NCI-H524 treated with DMSO at 0.1 percent for 48 hours (cell line): ENCODE data around the gene DDX21.
"Not testable (repeated sequence)": the region's sequence is repeated elsewhere in the genome, so short reads cannot be mapped to it uniquely, and the experiment has no call there.

ENCODE experiments used
- DNase-seq: peaks from one replicate; lab custom pipeline; 2025; lab: John Stamatoyannopoulos, UW

Gene DDX21

DNA sequence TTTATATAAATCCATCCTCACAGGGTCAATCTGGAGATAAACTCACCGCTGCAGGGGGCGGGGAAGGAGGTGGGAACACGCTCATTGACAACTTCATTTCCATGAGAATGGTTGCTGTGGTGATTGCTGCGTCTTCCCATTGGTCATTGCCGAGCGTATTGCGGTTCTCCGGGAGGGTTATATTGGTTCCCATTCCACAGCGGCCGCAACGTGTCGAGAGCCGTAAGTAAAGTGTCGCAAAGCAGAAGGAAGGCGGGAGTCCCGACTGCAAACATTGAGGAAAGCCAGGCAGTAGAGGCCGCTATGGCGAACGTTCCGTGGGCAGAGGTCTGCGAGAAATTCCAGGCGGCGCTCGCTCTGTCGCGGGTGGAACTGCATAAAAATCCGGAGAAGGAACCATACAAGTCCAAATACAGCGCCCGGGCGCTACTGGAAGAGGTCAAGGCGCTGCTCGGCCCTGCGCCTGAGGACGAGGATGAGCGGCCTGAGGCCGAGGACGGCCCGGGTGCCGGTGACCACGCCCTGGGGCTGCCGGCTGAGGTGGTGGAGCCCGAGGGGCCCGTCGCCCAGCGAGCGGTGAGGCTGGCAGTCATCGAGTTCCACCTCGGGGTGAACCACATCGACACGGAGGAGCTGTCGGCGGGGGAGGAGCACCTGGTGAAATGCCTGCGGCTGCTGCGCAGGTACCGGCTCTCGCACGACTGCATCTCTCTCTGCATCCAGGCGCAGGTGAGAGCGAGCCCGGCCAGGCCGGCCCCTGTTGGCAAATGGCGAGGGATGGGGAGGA lies 32.8 kb downstream of the DDX21 start, which contains the start of gene KIFBP:
TSS of gene KIFBP (plus strand) at position 274 of the 787 bp plus-strand sequence. CDS start at position 304, 30 bp downstream.
- DNase-seq = peak; percentile 49

DNA sequence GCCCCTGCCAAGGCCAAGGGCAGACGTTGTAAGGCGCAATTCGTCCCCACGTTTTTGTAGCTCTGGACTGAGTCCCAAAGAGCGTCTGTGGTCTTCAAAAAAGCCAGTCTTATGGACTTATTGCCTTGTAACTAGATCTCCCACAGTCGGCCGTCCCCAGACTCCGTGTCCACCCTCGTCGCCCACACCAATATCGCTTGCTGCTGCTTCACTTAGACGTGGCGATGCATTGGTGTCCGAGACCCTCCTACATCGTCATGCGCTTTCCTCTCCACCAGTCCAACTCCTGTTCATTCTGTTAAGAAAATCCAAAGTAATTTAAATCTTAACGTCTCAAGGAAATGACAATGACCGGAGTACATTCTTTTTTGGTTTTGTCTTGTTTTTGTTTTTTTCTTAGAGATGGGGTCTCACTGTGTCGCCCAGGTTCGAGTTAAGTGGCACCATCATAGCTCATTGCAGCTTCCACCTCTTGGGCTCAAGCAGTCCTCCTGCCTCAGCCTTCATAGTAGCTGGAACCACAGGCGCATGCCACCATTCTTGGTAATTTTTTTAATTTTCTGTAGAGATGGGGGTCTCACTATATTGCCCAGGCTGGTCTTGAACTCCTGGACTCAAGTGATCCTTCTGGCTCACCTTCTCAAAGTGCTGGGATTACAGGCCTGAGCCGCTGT lies 33.5 kb downstream of the DDX21 start:
- no peak for DNase-seq

DNA sequence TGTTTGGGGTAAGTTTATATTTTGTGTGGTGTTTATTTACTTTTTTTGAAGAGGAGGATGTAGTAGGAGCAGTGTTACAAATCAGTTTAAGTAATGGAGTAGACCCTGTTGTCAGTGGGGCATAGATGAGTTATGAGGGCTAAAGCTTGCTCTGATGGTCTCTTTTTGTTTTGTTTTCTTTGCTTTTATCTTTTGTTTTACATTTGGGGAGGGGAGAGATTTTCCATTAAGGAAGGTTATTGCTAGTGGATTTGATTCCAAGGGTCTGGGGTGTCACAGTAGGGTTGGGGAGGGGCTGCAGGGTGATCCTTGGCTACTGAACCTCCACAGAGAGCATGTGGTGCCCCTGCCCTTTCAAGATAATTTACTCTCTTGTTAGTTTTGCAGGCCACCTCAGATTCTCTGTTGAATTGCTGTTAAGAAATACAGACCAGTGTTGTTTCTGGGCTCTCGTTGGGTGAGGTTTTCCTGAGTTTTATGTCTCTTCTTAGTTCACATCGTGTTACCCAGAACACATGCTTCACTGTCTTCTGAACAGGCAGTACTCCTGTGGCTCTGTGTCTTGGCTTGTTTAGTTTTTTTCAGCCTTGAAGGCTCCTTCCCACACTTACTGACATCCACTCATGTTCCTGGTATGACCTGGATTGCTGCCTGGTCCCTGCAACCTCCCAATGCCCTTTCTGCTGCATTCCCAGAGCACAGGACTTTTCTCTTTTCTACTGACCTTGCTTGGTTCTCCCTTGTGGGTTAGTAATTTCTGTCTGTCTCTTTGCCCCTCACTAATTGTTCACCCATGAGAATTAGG lies 36.9 kb downstream of the DDX21 start:
- DNase-seq = no peak

DNA sequence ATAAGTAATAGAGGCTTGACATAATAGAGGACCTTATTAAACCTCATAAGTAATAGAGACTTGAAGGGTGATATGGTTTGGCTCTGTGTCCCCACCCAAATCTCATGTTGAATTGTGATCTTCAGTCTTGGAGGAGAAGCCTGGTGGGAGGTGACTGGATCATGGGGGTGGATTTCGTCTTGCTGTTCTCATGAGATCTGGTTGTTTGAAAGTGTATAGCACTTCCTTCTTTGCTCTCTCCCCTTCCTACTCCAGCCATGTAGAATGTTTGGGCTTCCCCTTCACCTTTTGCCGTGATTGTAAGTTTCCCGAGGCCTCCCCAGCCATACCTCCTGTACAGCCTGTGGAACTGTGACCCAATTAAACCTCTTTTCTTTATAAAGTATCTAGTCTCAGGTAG lies 41.2 kb downstream of the DDX21 start:
- no peak for DNase-seq

DNA sequence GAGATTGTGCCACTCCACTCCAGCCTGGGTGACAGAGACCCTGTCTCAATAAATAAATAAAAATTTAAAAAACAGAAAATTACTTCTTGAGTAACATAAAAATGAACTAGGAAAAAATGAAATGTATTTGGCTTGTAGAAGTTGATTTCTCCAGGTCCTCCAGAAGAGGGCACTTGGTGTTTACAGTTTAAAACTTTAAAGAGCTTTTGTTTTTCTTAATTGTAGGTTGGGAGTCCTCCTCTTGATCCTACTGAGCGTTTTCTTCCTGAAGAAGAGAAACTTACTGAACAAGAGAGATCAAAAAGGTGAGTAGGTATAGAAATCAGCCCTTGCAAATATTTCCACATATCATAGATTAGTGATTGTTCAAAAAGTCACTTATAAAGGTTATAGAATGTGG lies 48.9 kb downstream of the DDX21 start:
- no peak for DNase-seq

DNA sequence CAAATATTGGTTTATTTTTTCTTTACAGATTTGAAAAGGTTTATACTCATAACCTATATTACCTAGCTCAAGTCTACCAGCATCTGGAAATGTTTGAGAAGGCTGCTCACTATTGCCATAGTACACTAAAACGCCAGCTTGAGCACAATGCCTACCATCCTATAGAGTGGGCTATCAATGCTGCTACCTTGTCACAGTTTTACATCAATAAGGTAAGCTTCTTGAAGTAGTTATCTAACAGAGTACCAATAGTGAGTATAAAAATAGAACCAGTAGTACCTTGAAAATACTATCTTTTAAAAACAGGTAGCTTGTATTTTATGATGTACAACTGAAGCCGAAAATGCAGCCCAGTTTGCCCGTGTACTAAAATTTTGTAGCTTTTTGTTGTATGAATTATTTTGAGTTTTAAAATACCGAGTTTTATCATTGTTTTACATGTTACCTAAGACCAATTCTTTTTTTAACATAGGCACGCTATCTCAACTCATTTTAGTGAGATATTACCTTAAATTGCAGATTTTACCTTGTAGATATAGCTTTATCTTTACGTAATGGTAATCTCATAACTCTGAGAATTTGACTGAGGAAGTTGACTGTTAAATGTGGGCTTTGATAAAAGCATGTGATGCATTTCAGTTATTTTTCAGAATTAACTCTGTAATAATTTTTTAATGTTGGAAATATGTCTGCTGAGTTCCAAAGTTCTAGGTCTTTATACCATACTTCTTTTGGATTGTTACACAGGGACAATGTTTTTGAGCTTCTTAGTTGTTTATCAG lies 49.9 kb downstream of the DDX21 start:
- DNase-seq = no peak

DNA sequence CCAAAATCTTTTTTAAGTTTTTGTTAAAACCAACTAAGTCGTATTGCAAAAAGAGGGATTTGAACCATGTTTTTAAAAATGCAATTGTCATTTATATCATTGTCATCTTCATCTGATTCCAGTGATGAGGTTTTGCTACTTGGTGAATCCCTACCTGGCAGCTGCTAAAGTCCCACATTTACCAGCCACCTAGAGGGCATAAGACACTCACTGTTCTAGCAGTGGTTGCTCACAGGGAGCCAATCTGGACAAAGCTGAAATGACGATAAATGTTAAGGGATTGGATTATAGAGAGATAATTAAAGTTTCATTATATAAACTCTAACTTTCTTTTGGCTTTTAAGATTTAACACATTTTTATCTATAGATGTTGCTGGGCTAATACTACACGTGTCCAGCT lies 51.3 kb downstream of the DDX21 start:
- DNase-seq = no peak

DNA sequence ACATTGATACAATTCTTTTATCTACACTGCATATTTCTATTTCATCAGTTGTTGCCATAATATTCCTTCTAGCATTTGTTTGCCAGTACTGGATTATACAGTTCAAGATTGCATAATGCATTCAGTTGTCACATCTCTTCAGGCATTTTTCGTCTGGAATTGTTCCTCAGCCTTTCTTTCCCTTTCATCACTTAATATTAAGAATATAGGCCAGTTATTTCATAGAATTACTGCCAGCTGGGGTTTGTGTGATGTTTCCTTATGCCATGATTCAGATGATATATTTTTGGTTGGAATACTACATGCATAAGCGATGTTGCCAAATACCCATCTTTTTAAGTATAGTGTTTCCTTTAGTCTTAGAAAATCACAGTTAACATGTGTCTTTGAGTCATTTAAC lies 53.4 kb downstream of the DDX21 start:
- no peak for DNase-seq

DNA sequence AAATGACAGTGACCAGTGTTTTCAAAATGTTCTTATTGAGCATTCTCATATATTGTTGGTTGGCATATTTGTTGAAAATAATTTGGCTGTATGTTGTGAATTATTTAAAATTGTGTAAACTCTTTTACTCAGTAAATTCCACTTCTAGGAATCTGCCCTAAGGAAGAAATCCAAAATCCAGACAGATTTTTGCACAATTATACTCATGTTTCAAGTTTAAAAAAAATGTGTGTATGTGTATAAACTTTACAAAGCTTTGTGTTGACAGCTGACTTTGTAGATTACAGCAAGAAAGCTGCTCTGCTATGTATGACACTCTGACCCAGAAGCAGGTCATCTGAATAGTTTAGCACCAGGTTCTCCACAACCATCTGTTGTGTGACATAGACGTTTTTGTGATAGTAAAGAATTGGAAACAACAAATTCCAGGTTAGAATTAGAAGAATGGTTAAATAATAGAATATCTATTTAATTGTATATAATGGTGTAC lies 54.2 kb downstream of the DDX21 start:
- no peak for DNase-seq

DNA sequence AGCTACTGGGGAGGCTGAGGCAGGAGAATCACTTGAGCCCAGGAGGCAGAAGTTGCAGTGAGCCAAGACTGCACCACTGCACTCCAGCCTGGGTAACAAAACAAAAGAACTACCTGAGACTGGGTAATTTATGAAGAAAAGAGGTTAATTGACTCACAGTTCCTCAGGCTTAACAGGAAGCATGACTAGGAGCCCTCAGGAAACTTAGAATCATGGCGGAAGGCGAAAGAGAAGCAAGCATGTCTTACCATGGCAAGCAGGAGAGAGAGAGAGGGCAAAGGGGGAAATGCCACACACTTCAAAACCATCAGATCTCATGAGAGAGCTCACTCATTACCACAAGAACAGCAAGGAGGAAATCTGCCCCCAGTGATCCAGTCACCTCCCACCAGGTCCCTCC lies 56.8 kb downstream of the DDX21 start:
- DNase-seq = not testable (repeated sequence)

DNA sequence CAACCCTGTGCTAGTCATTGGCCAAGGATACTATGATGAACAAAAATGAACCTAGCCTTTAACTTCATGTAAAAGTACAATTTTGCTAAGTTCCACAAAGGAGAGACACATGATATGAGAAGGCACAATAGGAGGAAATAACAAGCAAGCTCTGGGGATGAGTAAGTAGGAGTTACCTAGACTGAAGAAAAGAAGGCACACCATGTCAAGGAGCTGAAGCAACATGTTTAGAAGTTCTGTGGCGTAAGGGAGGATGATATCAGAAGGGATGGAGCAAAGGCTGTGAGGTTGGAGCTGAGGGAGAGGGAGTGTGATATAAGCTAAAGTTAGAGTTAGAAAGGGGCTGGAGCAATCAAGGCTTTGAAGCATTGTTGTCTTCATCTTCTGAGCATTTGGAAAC lies 58.2 kb downstream of the DDX21 start:
- no peak for DNase-seq

DNA sequence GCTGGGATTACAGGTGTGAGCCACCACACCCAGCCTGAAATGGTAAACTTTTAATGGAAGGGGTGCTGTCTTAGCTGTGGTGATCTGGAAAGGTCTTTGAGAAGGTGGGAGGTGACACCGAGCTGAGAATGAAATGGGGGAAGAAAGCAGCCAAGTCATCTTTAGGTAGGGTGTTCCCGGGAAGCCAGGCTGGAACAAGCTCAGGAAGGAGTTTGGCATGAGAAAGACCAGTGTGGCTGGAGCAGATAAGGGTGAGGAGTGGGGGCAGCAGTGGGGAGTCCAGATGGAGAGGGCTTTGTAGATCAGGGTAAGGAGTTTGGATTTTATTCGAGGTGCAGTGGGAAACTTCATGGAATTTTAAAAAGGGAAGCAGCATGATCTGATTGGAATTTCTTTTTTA lies 62.6 kb downstream of the DDX21 start:
- DNase-seq = no peak

DNA sequence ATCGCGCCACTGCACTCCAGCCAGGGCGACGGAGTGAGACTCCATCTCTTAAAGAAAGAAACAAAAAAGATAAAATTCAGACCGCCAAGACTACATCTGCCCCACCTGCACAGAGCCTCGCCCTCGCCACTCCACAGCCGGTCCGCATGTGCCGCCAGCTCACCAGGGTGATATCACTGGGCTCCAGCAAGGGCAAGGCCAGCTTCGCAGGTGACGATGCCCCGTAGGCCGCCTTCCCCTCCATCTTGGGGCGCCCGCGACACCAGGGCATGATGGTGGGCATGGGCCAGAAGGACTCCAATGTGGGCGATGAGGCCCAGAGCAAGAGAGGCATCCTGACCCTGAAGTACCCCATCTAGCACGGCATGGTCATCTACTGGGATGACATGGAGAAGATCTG lies 66.6 kb downstream of the DDX21 start:
- no peak for DNase-seq

DNA sequence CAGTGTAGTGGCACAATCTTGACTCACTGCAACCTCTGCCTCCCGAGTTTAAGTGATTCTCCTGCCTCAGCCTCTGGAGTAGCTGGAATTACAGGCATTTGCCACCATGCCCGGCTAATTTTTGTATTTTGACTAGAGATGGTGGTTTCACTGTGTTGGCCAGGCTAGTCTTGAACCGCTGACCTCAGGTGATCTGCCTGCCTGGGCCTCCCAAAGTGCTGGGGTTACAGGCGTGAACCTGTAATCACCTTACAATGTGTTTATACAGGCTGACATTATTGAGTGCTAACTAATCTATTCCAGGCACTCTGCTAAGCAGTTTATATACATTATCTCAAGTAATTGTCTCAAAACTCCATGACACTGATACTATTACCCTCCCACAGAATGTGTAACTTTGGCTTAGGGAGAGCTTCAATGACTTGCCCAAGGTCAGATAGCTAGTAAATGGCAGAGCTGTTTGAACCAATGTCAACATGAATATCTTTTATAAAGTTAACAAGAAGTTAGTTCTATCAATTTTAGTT lies 69.5 kb downstream of the DDX21 start:
- DNase-seq = no peak

DNA sequence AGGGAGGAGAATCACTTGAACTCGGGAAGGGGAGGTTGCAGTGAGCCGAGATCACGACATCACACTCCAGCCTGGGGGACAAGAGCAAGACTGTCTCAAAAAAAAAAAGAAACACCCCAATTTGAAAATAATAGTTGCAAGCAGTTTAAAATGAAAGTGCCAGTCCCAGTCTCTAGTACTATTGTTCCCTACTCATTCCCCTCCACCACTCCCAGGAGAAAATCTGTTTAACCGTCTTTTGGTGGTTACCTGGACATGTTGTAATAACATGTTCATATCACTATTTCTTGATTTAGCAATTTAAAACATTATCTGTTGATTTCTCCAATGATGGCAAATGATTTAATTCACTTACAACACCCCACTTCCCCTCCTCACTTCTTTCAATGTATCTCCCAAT lies 77.3 kb downstream of the DDX21 start:
- DNase-seq = no peak
